ENCODE data around the gene PTPN4.
A peak's percentile ranks its signal among the peaks of the same experiment; 100 is the strongest.

Gene PTPN4

GRCh38 chr2:119732601-119733164 is 27.0 kb upstream of the PTPN4 start:
- no peak for DNase-seq

GRCh38 chr2:119734047-119734446 is 25.7 kb upstream of the PTPN4 start:
- DNase-seq = no peak

GRCh38 chr2:119735565-119735964 is 24.2 kb upstream of the PTPN4 start:
- DNase-seq = no peak

GRCh38 chr2:119736021-119736420 is 23.7 kb upstream of the PTPN4 start:
- DNase-seq = no peak

- DNase-seq = no peak
Measured at GRCh38 chr2:119739580-119740255, 20.0 kb upstream of the PTPN4 start.

GRCh38 chr2:119741001-119741400 is 18.7 kb upstream of the PTPN4 start:
- no peak for DNase-seq

GRCh38 chr2:119741868-119742267 is 17.9 kb upstream of the PTPN4 start:
- no peak for DNase-seq

- no peak for DNase-seq
Measured at GRCh38 chr2:119744335-119744939, 15.3 kb upstream of the PTPN4 start.

GRCh38 chr2:119745566-119745965 is 14.2 kb upstream of the PTPN4 start:
- DNase-seq = no peak

- no peak for DNase-seq
Measured at GRCh38 chr2:119746836-119747686, 12.7 kb upstream of the PTPN4 start.

GRCh38 chr2:119748135-119748534 is 11.6 kb upstream of the PTPN4 start:
- no peak for DNase-seq

GRCh38 chr2:119749477-119750012 is 10.2 kb upstream of the PTPN4 start:
- DNase-seq = no peak

GRCh38 chr2:119751706-119752105 is 8.0 kb upstream of the PTPN4 start:
- DNase-seq = no peak

- peak; percentile 44 to 71 for DNase-seq
Measured at GRCh38 chr2:119753041-119753929, 6.4 kb upstream of the PTPN4 start.

- no peak for DNase-seq
Measured at GRCh38 chr2:119753930-119754321, 5.8 kb upstream of the PTPN4 start.

GRCh38 chr2:119755906-119756305 is 3.8 kb upstream of the PTPN4 start:
- DNase-seq = no peak

GRCh38 chr2:119756837-119757236 is 2.9 kb upstream of the PTPN4 start:
- no peak for DNase-seq

- DNase-seq = no peak
Measured at GRCh38 chr2:119758881-119759450, 756 bp upstream of the PTPN4 start.

- DNase-seq = no peak
Measured at GRCh38 chr2:119760237-119760955, 674 bp downstream of the PTPN4 start.

- no peak for DNase-seq
Measured at GRCh38 chr2:119760956-119761275, 1.2 kb downstream of the PTPN4 start.

GRCh38 chr2:119764832-119765231 is 5.1 kb downstream of the PTPN4 start:
- DNase-seq = no peak

All from CD4-positive, alpha-beta T cell treated with Interleukin-4 for 1 hour (primary cell).